Caki2 (cell line): ENCODE data around the gene MYBPC2. TPM values are rescaled to one million over a fixed set of nuclear protein-coding genes. Genes with fewer than 3 reads are reported as not detected.

Source experiments
- DNase-seq: peaks from one replicate; pipeline ENCODE4 v3.0.0-alpha.2; 2015; ENCODE audit warnings: low read depth
- in situ Hi-C: cut with HindIII; loops from 2 replicates; pipeline ENCODE4 v1.10.0; 2016; ENCODE audit warnings: low sequenced_read_pairs, low pct_unique_long_range_greater_than_20kb, mixed read lengths
- total RNA-seq: library from RNA; depleted of rRNA; stranded (reverse); fragments of >200 nt; shearing (Covaris generic); gene quantifications from 2 replicates; pipeline ENCODE4 v1.2.3, GENCODE V29; 2014; ENCODE audit warnings: low replicate concordance

The MYBPC2 gene
- total RNA-seq, 1 experiment from 2014 or later = not detected

GRCh38 chr19:50447750-50448149 is 15.1 kb downstream of the MYBPC2 start:
- in situ Hi-C loops = no loop called here
- no peak for DNase-seq

GRCh38 chr19:50449236-50449899 is 16.7 kb downstream of the MYBPC2 start:
- DNase-seq = no peak
- in situ Hi-C loops = no loop called here

- in situ Hi-C loops = no loop called here
- DNase-seq = no peak
These were observed 17.9 kb downstream of the MYBPC2 start for GRCh38 chr19:50450369-50451222.

GRCh38 chr19:50451223-50451534 is 18.5 kb downstream of the MYBPC2 start:
- DNase-seq = no peak
- in situ Hi-C loops = no loop called here

DNA sequence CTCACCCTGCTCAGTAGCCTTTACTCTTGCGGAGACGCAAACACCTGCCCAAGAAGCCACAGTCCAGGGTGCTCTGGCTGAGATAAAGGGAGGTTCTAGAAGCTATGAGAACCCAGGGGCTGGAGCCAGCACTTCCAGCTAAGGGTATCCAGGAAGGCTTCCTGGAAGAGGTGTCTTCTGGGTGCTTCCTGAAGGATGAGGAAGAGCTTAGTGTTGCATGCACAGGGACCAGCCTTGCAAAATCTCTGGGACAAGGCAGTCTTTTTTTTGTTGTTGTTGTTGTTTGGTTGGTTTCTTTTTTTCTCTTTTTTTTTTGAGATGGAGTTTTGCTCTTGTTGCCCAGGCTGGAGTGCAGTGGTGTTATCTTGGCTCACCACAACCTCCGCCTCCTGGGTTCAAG is 20.6 kb downstream of the MYBPC2 start:
- DNase-seq = no peak
- in situ Hi-C loops = no loop called here

DNA sequence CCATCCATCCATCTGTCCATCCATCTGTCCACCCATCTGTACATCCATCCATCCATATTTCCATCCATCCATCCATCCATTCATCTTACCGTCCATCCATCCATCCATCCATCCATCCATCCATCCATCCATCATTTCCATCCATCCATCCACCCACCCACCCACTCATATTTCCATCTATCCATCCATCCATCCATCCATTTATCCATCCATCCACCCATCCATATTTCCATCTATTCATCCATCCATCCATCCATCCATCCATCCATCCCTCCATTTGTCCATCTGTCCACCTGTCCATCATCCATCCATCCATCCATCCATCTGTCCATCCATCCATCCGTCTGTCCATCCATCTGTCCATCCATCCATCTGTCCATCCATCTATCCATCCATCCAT is 23.3 kb downstream of the MYBPC2 start:
- DNase-seq = no peak
- in situ Hi-C loops = no loop called here

GRCh38 chr19:50457300-50457699 is 24.6 kb downstream of the MYBPC2 start:
- in situ Hi-C loops = no loop called here
- no peak for DNase-seq

DNA sequence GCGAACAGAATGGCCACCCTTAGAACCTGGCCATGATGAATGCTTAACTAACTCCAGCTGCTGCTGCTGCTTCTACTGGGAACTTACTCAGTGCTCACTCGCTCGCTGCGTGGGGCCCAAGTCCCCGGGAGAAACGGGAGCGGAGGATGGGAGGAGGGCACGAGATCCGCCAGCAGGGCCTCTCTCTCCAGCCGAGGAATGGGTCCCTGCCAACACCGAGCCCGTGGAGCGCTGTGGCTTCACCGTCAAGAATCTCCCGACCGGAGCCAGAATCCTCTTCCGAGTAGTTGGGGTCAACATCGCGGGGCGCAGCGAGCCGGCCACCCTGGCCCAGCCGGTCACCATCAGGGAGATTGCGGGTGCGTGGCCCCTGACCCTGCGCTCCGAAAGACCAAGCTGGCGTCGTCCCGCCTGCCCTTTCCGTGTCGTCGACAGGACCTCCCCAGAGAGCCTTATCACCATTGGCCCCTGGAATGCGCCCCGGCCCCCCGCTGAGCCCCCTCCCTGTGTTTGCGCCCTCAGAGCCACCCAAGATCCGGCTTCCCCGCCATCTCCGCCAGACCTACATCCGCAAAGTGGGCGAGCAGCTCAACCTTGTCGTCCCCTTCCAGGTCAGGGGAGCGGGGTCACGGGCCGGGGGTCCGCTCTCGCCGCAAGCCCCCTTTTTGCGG is 25.8 kb downstream of the MYBPC2 start:
- in situ Hi-C loops = no loop called here
- DNase-seq = no peak

DNA sequence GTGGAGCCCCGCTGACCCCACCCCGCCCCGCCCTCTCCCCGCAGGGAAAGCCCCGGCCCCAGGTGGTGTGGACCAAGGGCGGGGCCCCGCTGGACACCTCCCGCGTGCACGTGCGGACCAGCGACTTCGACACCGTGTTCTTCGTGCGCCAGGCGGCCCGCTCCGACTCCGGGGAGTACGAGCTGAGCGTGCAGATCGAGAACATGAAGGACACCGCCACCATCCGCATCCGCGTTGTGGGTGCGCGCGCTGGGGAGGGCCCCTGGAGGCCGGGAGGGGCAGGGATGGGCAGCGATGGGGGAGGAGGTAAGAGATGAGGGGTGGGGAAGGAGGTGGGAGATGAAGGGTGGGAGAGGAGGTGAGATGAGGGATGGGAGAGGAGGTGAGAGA is 26.4 kb downstream of the MYBPC2 start:
- in situ Hi-C loops = no loop called here
- no peak for DNase-seq

- in situ Hi-C loops = no loop called here
- no peak for DNase-seq
These were observed 26.9 kb downstream of the MYBPC2 start for GRCh38 chr19:50459638-50460037.

GRCh38 chr19:50460161-50460765 is 27.6 kb downstream of the MYBPC2 start:
- DNase-seq = peak; percentile 89
- in situ Hi-C loops = no loop called here

DNA sequence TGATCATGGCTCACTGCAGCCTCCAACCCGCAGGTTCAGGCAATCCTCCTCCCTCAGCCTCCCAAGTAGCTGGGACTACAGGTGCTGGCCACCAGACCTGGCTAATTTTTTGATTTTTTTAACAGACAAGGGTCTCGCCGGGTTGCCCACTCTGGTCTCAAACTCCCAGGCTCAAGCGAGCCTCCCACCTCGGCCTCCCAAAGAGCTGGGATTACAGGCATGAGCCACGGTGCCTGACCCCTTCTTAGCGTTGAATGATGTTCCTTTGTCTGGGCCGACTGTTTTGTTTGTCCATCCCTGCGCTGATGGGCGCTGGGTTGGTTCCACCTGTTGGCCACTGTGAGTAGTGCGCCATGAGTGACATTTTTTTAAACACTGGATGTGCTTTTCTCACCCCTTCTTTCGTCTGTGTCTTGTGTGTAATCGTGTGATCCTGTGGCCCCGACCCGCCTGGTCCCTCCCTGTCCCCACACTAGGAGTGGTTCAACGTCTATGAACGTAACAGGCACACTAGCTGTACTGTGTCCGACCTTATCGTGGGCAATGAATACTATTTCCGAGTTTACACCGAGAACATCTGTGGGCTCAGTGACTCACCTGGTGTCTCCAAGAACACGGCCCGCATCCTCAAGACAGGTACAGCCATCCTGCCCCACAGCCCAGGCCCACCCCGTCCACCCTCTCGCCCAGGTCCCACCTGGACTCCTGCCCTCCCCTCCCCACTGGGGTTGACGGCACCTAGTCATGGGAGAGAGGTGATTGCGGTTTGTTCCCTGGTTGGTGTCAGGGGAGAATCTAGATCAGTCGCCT is 28.6 kb downstream of the MYBPC2 start:
- in situ Hi-C loops = no loop called here
- DNase-seq = peak; percentile 74

- in situ Hi-C loops = no loop called here
- DNase-seq = no peak
These were observed 30.3 kb downstream of the MYBPC2 start for GRCh38 chr19:50462970-50463369.

DNA sequence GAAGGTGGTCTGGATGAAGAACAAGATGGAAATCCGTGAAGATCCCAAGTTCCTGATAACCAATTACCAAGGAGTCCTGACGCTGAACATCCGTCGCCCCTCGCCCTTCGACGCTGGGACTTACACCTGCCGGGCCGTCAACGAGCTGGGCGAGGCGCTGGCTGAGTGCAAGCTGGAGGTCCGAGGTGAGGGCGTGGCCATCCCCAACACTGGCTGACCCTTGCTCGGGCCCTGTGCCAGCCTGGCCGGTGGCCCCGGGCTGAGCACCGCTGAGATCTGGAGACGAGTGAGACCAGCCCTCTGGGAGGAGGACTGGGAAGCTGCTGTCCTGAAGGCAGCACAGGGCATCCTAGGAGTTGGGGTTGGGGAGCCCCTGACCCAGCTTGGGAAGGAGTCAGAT is 31.7 kb downstream of the MYBPC2 start:
- in situ Hi-C loops = no loop called here
- no peak for DNase-seq

DNA sequence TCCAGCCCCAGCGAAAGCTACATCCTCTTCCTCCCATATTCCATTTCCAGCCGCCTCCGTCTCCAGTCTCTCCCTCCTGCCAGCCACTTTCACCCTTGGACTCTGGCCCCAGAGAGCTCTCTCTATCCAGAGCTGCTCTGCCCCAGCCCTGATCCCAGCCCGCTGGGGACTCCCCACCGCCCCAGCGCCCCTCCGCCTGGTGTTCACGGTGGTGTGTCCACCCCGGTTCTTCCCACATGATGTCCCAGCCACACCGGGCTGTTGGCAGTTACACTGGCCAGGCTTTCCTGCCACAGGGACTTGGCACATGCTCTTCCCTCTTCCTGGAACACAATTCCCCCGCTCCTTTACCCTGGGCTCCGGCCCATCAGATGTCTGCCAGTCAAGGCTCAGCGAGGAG is 32.3 kb downstream of the MYBPC2 start:
- DNase-seq = no peak
- in situ Hi-C loops = no loop called here

DNA sequence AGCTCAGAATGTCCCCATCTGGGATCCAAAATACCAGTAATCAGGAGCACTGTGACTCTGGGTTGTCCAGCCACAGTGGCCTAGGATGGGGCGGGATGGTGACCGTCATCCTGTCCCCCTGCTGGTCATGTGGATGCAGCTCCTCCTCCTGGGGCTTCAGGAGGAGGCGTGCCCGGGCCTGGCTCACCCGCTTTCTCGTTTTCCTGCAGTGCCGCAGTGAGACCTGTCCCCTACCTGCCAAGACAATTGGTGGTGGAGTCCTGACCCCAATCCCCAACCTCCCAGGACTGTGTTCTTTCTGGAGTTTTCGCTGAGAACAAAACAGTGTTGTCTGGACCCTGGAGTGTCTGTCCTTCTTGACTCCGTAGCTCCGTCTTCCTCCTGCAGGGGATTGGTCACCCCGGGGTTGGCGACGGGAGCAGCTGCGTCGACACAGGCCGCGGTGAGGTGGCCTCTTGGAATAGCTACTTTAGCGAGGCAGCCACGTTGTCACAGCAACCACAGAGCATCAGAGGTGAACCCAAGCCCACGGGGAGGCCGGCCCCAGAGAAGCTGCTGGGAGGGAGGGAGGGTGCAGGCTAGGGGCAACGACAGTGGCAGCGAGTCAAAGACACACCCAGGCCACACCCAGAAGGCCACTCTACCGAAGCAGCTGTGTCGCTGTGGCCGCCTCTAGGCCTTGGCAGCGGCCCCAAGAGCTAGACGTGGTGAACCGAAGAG is 33.5 kb downstream of the MYBPC2 start:
- in situ Hi-C loops = no loop called here
- peak; percentile 93 for DNase-seq

- no peak for DNase-seq
- in situ Hi-C loops = no loop called here
These were observed 34.0 kb downstream of the MYBPC2 start for GRCh38 chr19:50466706-50467039.

DNA sequence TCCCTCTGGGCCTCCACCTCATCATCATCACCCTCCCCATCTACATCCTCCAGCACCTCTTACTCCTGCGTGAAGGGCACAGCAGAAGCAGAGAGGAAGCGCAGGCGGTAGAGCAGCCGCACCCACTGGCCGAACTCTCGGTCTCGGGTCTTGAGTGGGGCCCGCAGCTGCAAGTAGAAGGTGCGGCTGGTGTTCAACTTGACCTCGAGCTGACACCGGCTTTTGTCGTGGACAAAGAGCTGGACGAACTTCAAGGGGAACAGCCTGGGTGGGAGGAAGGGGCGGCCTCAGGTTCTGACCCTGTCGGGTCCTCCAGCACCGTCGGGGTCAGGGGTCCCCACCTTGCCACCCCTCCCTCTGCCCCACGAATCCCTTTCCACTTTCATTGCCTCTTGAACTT is 34.9 kb downstream of the MYBPC2 start:
- DNase-seq = no peak
- in situ Hi-C loops = no loop called here
